Glutamatergic neuron (in vitro differentiated cells): ENCODE data around the gene ARHGEF19. TPM values are rescaled to one million over a fixed set of nuclear protein-coding genes. Genes with fewer than 3 reads are reported as not detected.
"Not testable (repeated sequence)": the region's sequence is repeated elsewhere in the genome, so short reads cannot be mapped to it uniquely, and the experiment has no call there.

Source experiments
- DNase-seq: peaks from one replicate; pipeline ENCODE4 v3.0.0; 2022
- H3K27ac Mint-ChIP-seq: one replicate; pipeline ENCODE4 v1.8.0; 2020; ENCODE audit warnings: mild to moderate bottlenecking, mixed read lengths, inconsistent platforms; ENCODE audit not compliant: unreplicated experiment
- H3K27me3 Mint-ChIP-seq: one replicate; pipeline ENCODE4 v1.8.0; 2020; ENCODE audit warnings: mild to moderate bottlenecking, moderate library complexity, mixed read lengths, inconsistent platforms; ENCODE audit not compliant: unreplicated experiment
- H3K36me3 Mint-ChIP-seq: one replicate; pipeline ENCODE4 v1.8.0; 2020; ENCODE audit warnings: mild to moderate bottlenecking, mixed read lengths, inconsistent platforms; ENCODE audit not compliant: unreplicated experiment
- H3K4me1 Mint-ChIP-seq: one replicate; pipeline ENCODE4 v1.8.0; 2020; ENCODE audit warnings: mild to moderate bottlenecking, low read depth, mixed read lengths, inconsistent platforms; ENCODE audit not compliant: unreplicated experiment
- H3K4me3 Mint-ChIP-seq: one replicate; pipeline ENCODE4 v1.8.0; 2020; ENCODE audit warnings: mild to moderate bottlenecking, mixed read lengths, inconsistent platforms; ENCODE audit not compliant: unreplicated experiment
- H3K9me3 Mint-ChIP-seq: one replicate; pipeline ENCODE4 v1.8.0; 2020; ENCODE audit warnings: mild to moderate bottlenecking, moderate library complexity, mixed read lengths, inconsistent platforms; ENCODE audit not compliant: unreplicated experiment
- CTCF ChIP-seq: fragments of 200-600 bp; sonication (generic); IDR thresholded peaks from one replicate; pipeline ENCODE4 v1.5.0; 2021; ENCODE audit not compliant: partially characterized antibody, unreplicated experiment
- total RNA-seq: library from RNA; stranded (reverse); fragmentation: NEBNext Ultra II Directional; extraction: Animal tissue kit (Norgen Biotek cat#: 25700); gene quantifications from one replicate; pipeline ENCODE4 v1.2.1, GENCODE V29; 2021; ENCODE audit not compliant: unreplicated experiment

Gene ARHGEF19
- total RNA-seq, 1 donor from 2014 or later = 3.4 TPM

- no peak for TF ChIP-seq CTCF
- peaks cover 2% of the 10 kb centered on the region for H3K27me3 Mint-ChIP-seq
- no peak overlapping the region for H3K4me3 Mint-ChIP-seq
- H3K36me3 Mint-ChIP-seq = no peaks in the 10 kb centered on the region
- H3K4me1 Mint-ChIP-seq = no peaks in the 10 kb centered on the region
- H3K27ac Mint-ChIP-seq = no peak overlapping the region
- DNase-seq = no peak
- peaks cover 7% of the 10 kb centered on the region for H3K9me3 Mint-ChIP-seq
Observed at GRCh38 chr1:16198444-16199156, 13.9 kb downstream of the ARHGEF19 start.

- Mint-ChIP-seq H3K4me1 (no peaks in the 10 kb centered on the region), H3K4me3 (no peak overlapping the region)
- no peak for DNase-seq
Observed at GRCh38 chr1:16196874-16197273, 15.6 kb downstream of the ARHGEF19 start.

GRCh38 chr1:16196139-16196538, 16.3 kb downstream of the ARHGEF19 start:
- not testable (repeated sequence) for DNase-seq, H3K4me3 Mint-ChIP-seq, H3K27me3 Mint-ChIP-seq, H3K4me1 Mint-ChIP-seq, H3K36me3 Mint-ChIP-seq, H3K27ac Mint-ChIP-seq, H3K9me3 Mint-ChIP-seq

More at GRCh38 chr1:16196874-16197273, 15.6 kb downstream of the ARHGEF19 start:
- TF ChIP-seq CTCF = no peak
- Mint-ChIP-seq H3K36me3 (no peaks in the 10 kb centered on the region), H3K9me3 (peaks cover 4% of the 10 kb centered on the region), H3K27me3 (peaks cover 2% of the 10 kb centered on the region), H3K27ac (no peak overlapping the region)

GRCh38 chr1:16195518-16195905, 16.9 kb downstream of the ARHGEF19 start:
- DNase-seq = no peak
- Mint-ChIP-seq H3K27me3 (peaks cover 2% of the 10 kb centered on the region), H3K4me3 (no peak overlapping the region), H3K27ac (no peak overlapping the region), H3K36me3 (no peaks in the 10 kb centered on the region), H3K9me3 (peaks cover 4% of the 10 kb centered on the region), H3K4me1 (no peaks in the 10 kb centered on the region)
- no peak for TF ChIP-seq CTCF

GRCh38 chr1:16191916-16192546, 20.4 kb downstream of the ARHGEF19 start:
- H3K27ac Mint-ChIP-seq = no peak overlapping the region
- TF ChIP-seq CTCF = no peak
- H3K27me3 Mint-ChIP-seq = peaks cover 3% of the 10 kb centered on the region
- no peaks in the 10 kb centered on the region for H3K4me1 Mint-ChIP-seq
- no peak for DNase-seq
- peaks cover 2% of the 10 kb centered on the region for H3K9me3 Mint-ChIP-seq
- no peaks in the 10 kb centered on the region for H3K36me3 Mint-ChIP-seq
- H3K4me3 Mint-ChIP-seq = no peak overlapping the region
